D341Med (cell line): ENCODE data around the gene DEFB118.
"Not testable (repeated sequence)": the region's sequence is repeated elsewhere in the genome, so short reads cannot be mapped to it uniquely, and the experiment has no call there.

ENCODE experiments used
- DNase-seq: peaks from one replicate; pipeline ENCODE4 v3.0.0; 2012; ENCODE audit warnings: low spot score

DEFB118 gene

GRCh38 chr20:31368301-31368700 is at the start of gene DEFB118:
Gene DEFB118 (plus strand): TSS chr20:31368601. CDS start chr20:31368651, 50 bp downstream.
- DNase-seq = no peak

GRCh38 chr20:31322504-31322903 is 45.9 kb upstream of the DEFB118 start:
- no peak for DNase-seq

- DNase-seq = no peak
Measured at GRCh38 chr20:31330893-31331292, 37.5 kb upstream of the DEFB118 start.

GRCh38 chr20:31341470-31341869 is 26.9 kb upstream of the DEFB118 start:
- no peak for DNase-seq

GRCh38 chr20:31355981-31356380 is 12.4 kb upstream of the DEFB118 start:
- DNase-seq = no peak

GRCh38 chr20:31363295-31363694 is 5.1 kb upstream of the DEFB118 start:
- no peak for DNase-seq

GRCh38 chr20:31364272-31364671 is 4.1 kb upstream of the DEFB118 start:
- DNase-seq = not testable (repeated sequence)

- no peak for DNase-seq
Measured at GRCh38 chr20:31374346-31374745, 5.9 kb downstream of the DEFB118 start.

GRCh38 chr20:31390490-31390889 is 22.1 kb downstream of the DEFB118 start, which contains the start of gene DEFB119:
Gene DEFB119 (minus strand): TSS chr20:31390590. CDS start chr20:31390483, 107 bp downstream.
- DNase-seq = no peak

- DNase-seq = no peak
Measured at GRCh38 chr20:31392836-31393235, 24.4 kb downstream of the DEFB118 start.

GRCh38 chr20:31394900-31395299 is 26.5 kb downstream of the DEFB118 start:
- no peak for DNase-seq

GRCh38 chr20:31403886-31404285 is 35.5 kb downstream of the DEFB118 start:
- no peak for DNase-seq

- no peak for DNase-seq
Measured at GRCh38 chr20:31406115-31406514, 37.7 kb downstream of the DEFB118 start, which contains the start of gene DEFB121. Gene DEFB121 (minus strand): TSS chr20:31406215. CDS start chr20:31406152, 63 bp downstream.

GRCh38 chr20:31410011-31410410 is 41.6 kb downstream of the DEFB118 start:
- no peak for DNase-seq

- DNase-seq = no peak
Measured at GRCh38 chr20:31414381-31414780, 46.0 kb downstream of the DEFB118 start.

- DNase-seq = no peak
Measured at GRCh38 chr20:31415653-31416052, 47.3 kb downstream of the DEFB118 start.

GRCh38 chr20:31418307-31418706 is 49.9 kb downstream of the DEFB118 start:
- DNase-seq = no peak
